H1 (cell line): ENCODE measurements around the gene SCN10A. TPM values are rescaled to one million over a fixed set of nuclear protein-coding genes. Genes with fewer than 3 reads are reported as not detected.
A peak's percentile ranks its signal among the peaks of the same experiment; 100 is the strongest.

Source experiments
- CTCF ChIA-PET: fragments of 300-600 bp; sonication (Branson Sonifier 250); formaldehyde crosslinking; loops from one replicate; lab custom pipeline; 2021; ENCODE audit not compliant: partially characterized antibody; lab: Charles Lee
- POLR2A ChIA-PET: fragments of 300-600 bp; sonication (Branson Sonifier 250); formaldehyde crosslinking; loops from one replicate; lab custom pipeline; 2021; ENCODE audit warnings: inconsistent platforms; ENCODE audit not compliant: partially characterized antibody; lab: Charles Lee
- DNase-seq, 2 experiments: peaks; one replicate each; pipeline versions ENCODE4 v3.0.0 to v3.0.0-alpha.2; 2010 to 2022; ENCODE audit warnings: low spot score in 2 of 2, low read depth in 1 of 2, mixed read lengths in 1 of 2
- FAIRE-seq: peaks from 2 replicates; lab custom pipeline; 2011; peaks lifted over from hg19 to GRCh38; lab: Jason Lieb, UNC
- H2AFZ ChIP-seq: 2 replicates; pipeline ENCODE4 v1.8.1; 2012; ENCODE audit warnings: low read length, inconsistent platforms
- H2AK5ac ChIP-seq: 2 replicates; pipeline ENCODE4 v1.6.1; 2013; ENCODE audit warnings: low read depth, low read length
- H2BK120ac ChIP-seq: replicated peaks from 2 replicates; pipeline ENCODE3; 2013; ENCODE audit warnings: low read depth, low read length, inconsistent platforms
- H2BK12ac ChIP-seq: 2 replicates; pipeline ENCODE4 v1.6.1; 2013; ENCODE audit warnings: low read depth, low read length
- H2BK15ac ChIP-seq: 2 replicates; pipeline ENCODE4 v1.6.1; 2013; ENCODE audit warnings: low read length
- H2BK20ac ChIP-seq: 2 replicates; pipeline ENCODE4 v1.6.1; 2013; ENCODE audit warnings: low read length
- H2BK5ac ChIP-seq: 2 replicates; pipeline ENCODE4 v1.6.1; 2013; ENCODE audit warnings: low read depth, low read length
- H3K14ac ChIP-seq: 2 replicates; pipeline ENCODE4 v1.6.1; 2013; ENCODE audit warnings: inconsistent platforms; ENCODE audit not compliant: insufficient read length
- H3K18ac ChIP-seq: 2 replicates; pipeline ENCODE4 v1.6.1; 2013; ENCODE audit warnings: low read length; ENCODE audit errors: extremely low read depth
- H3K23ac ChIP-seq: 2 replicates; pipeline ENCODE4 v1.6.1; 2013; ENCODE audit warnings: inconsistent platforms; ENCODE audit not compliant: insufficient read length
- H3K23me2 ChIP-seq: 2 replicates; pipeline ENCODE4 v1.6.1; 2013; ENCODE audit warnings: low read depth, low read length
- H3K27ac ChIP-seq: 2 replicates; pipeline ENCODE4 v1.6.1; 2011; ENCODE audit warnings: low read depth, low read length, inconsistent platforms
- H3K27me3 ChIP-seq, 4 experiments: replicated peaks in 1 of 4; 1 replicate in 1 of 4; 2 replicates in 3 of 4; pipeline versions ENCODE4 v1.6.1 to v1.8.1; 2011 to 2013; ENCODE audit warnings: low read length in 3 of 4, mild to moderate bottlenecking in 3 of 4, inconsistent platforms in 2 of 4, mixed read lengths in 2 of 4, moderate library complexity in 1 of 4; ENCODE audit not compliant: control insufficient read depth in 3 of 4, insufficient read depth in 3 of 4; ENCODE audit errors: extremely low read depth in 1 of 4
- H3K36me3 ChIP-seq, 4 experiments: 2 replicates each; pipeline versions ENCODE4 v1.6.1 to v1.8.1; 2011 to 2013; ENCODE audit warnings: mild to moderate bottlenecking in 4 of 4, low read length in 3 of 4, moderate library complexity in 2 of 4, control low read depth in 1 of 4, inconsistent platforms in 1 of 4; ENCODE audit not compliant: insufficient read depth in 4 of 4, control insufficient read depth in 2 of 4
- H3K4ac ChIP-seq: replicated peaks from 2 replicates; pipeline ENCODE3; 2013; ENCODE audit warnings: low read length, low read depth, mixed read lengths, inconsistent platforms; ENCODE audit not compliant: insufficient read length
- H3K4me1 ChIP-seq, 4 experiments: replicated peaks in 1 of 4; 1 replicate in 1 of 4; 2 replicates in 3 of 4; pipeline versions ENCODE4 v1.6.1 to v1.8.1; 2011 to 2013; ENCODE audit warnings: low read length in 3 of 4, inconsistent platforms in 2 of 4, mixed read lengths in 1 of 4; ENCODE audit not compliant: insufficient read depth in 4 of 4, control insufficient read depth in 3 of 4
- H3K4me2 ChIP-seq, 2 experiments: 2 replicates each; pipeline versions ENCODE4 v1.6.1 to v1.8.1; 2011 to 2013; ENCODE audit warnings: low read depth in 2 of 2, low read length in 2 of 2, control low read depth in 1 of 2, inconsistent platforms in 1 of 2, mild to moderate bottlenecking in 1 of 2; ENCODE audit not compliant: insufficient read depth in 1 of 2
- H3K4me3 ChIP-seq, 4 experiments: fragments of 200-600, 300-600 bp in 1 of 4; sonication (generic), shearing (Covaris generic), sonication (Bioruptor Twin) in 1 of 4; 2 replicates each; pipeline versions ENCODE4 v1.5.1 to v1.8.1; 2011 to 2016; ENCODE audit warnings: low read length in 4 of 4, low read depth in 3 of 4, control low read depth in 2 of 4, inconsistent platforms in 2 of 4, mild to moderate bottlenecking in 2 of 4, mixed read lengths in 1 of 4, moderate library complexity in 1 of 4; ENCODE audit not compliant: insufficient read depth in 2 of 4; ENCODE audit errors: extremely low read depth in 1 of 4
- H3K56ac ChIP-seq: replicated peaks from 2 replicates; pipeline ENCODE3; 2013; ENCODE audit warnings: low read depth, mild to moderate bottlenecking, mixed read lengths, low read length, inconsistent platforms; ENCODE audit not compliant: insufficient read length
- H3K79me1 ChIP-seq: 2 replicates; pipeline ENCODE4 v1.6.1; 2013; ENCODE audit warnings: low read depth, low read length, control low read depth
- H3K79me2 ChIP-seq, 2 experiments: 2 replicates each; pipeline versions ENCODE4 v1.6.1 to v1.8.1; 2012 to 2013; ENCODE audit warnings: low read length in 2 of 2, mild to moderate bottlenecking in 2 of 2, inconsistent platforms in 1 of 2; ENCODE audit not compliant: insufficient read depth in 2 of 2, control insufficient read depth in 1 of 2
- H3K9ac ChIP-seq, 4 experiments: replicated peaks in 1 of 4; 1 replicate in 1 of 4; 2 replicates in 3 of 4; pipeline versions ENCODE4 v1.6.1 to v1.8.1; 2011 to 2013; ENCODE audit warnings: low read depth in 3 of 4, low read length in 3 of 4, control low read depth in 2 of 4, mild to moderate bottlenecking in 2 of 4, moderate library complexity in 2 of 4, inconsistent platforms in 1 of 4; ENCODE audit errors: extremely low read depth in 1 of 4
- H3K9me3 ChIP-seq, 2 experiments: 2 replicates each; pipeline versions ENCODE4 v1.6.1 to v1.8.1; 2012 to 2013; ENCODE audit warnings: mild to moderate bottlenecking in 2 of 2, moderate library complexity in 2 of 2, control low read depth in 1 of 2, inconsistent platforms in 1 of 2, low read depth in 1 of 2, low read length in 1 of 2, mixed read lengths in 1 of 2; ENCODE audit not compliant: insufficient read depth in 2 of 2
- H4K20me1 ChIP-seq, 2 experiments: replicated peaks in 1 of 2; 2 replicates each; pipeline versions ENCODE3 to v1.8.1; 2011 to 2013; ENCODE audit warnings: inconsistent platforms in 2 of 2, low read length in 2 of 2, mild to moderate bottlenecking in 1 of 2; ENCODE audit not compliant: insufficient read depth in 2 of 2, control insufficient read depth in 1 of 2
- H4K5ac ChIP-seq: 2 replicates; pipeline ENCODE4 v1.6.1; 2013; ENCODE audit warnings: low read length, low read depth, mixed read lengths, inconsistent platforms; ENCODE audit not compliant: insufficient read length
- H4K8ac ChIP-seq: 2 replicates; pipeline ENCODE4 v1.8.0; 2013; ENCODE audit warnings: mild to moderate bottlenecking, moderate library complexity, low read length, inconsistent platforms; ENCODE audit not compliant: insufficient read depth; ENCODE audit errors: extremely low read depth
- H4K91ac ChIP-seq: replicated peaks from 2 replicates; pipeline ENCODE3; 2013; ENCODE audit warnings: low read length, mixed read lengths, inconsistent platforms; ENCODE audit not compliant: insufficient read length
- ASH2L ChIP-seq: fragments of 200-600, 300-600 bp; sonication (generic); IDR thresholded peaks from one replicate; pipeline ENCODE4 v1.7.1; 2017; ENCODE audit warnings: low read length
- BACH1 ChIP-seq: IDR thresholded peaks from 2 replicates; pipeline ENCODE4 v1.6.1; 2012; ENCODE audit warnings: low read length, improper control_type of control experiment
- CEBPB ChIP-seq: IDR thresholded peaks from 2 replicates; pipeline ENCODE4 v1.6.1; 2012; ENCODE audit warnings: low read depth, low read length
- CREB1 ChIP-seq: IDR thresholded peaks from 2 replicates; pipeline ENCODE4 v1.6.1; 2012; ENCODE audit warnings: inconsistent platforms
- E2F6 ChIP-seq: IDR thresholded peaks from 2 replicates; pipeline ENCODE4 v1.6.1; 2012; ENCODE audit warnings: inconsistent platforms
- KDM5A ChIP-seq: fragments of 200-600 bp; IDR thresholded peaks from 2 replicates; pipeline ENCODE4 v1.7.1; 2012; ENCODE audit warnings: mild to moderate bottlenecking, low read length, inconsistent platforms, mixed read lengths
- POLR2AphosphoS5 ChIP-seq: IDR thresholded peaks from 2 replicates; pipeline ENCODE4 v1.6.1; 2011; ENCODE audit warnings: low read depth, low read length
- RAD21 ChIP-seq, 2 experiments: IDR thresholded peaks in 1 of 2; conservative IDR thresholded peaks in 1 of 2; 2 replicates each; pipeline ENCODE4 v1.6.1; 2011; ENCODE audit warnings: low read depth in 2 of 2, low read length in 2 of 2, improper control_type of control experiment in 1 of 2, inconsistent platforms in 1 of 2, mild to moderate bottlenecking in 1 of 2, moderate library complexity in 1 of 2
- RNF2 ChIP-seq: fragments of 200-900, 300-1000 bp; sonication (generic); IDR thresholded peaks from 2 replicates; pipeline ENCODE4 v1.7.1; 2016; ENCODE audit warnings: borderline replicate concordance, low read depth, mild to moderate bottlenecking, antibody characterized with exemption, low read length; ENCODE audit not compliant: poor library complexity, severe bottlenecking; ENCODE audit errors: missing control alignments
- YY1 ChIP-seq: IDR thresholded peaks from 2 replicates; pipeline ENCODE4 v1.6.1; 2011; ENCODE audit warnings: low read depth, mild to moderate bottlenecking, low read length
- WGBS, 2 experiments: shearing (Covaris generic) in 1 of 2; methylation state at CpG; one replicate each; pipeline versions ENCODE4 v1.1.6 to v1.1.7; 2013 to 2015; ENCODE audit warnings: low lambda C conversion rate in 2 of 2, mixed read lengths in 2 of 2, inconsistent platforms in 1 of 2, low coverage in 1 of 2, missing lambda C conversion rate in 1 of 2; ENCODE audit not compliant: insufficient replicate concordance in 2 of 2, insufficient coverage in 1 of 2, insufficient read length in 1 of 2; ENCODE audit errors: extremely low coverage in 1 of 2, missing lambda C conversion rate in 1 of 2; 5-methylcytosine and 5-hydroxymethylcytosine counted together
- polyA plus RNA-seq, 7 experiments: library from polyadenylated mRNA; depleted of rRNA in 3 of 7; stranded (reverse) in 5 of 7; unstranded in 2 of 7; fragments of >200 nt in 5 of 7; fragments of 200-250 nt in 2 of 7; gene quantifications; 1 replicate in 5 of 7; 2 replicates in 1 of 7; 4 replicates in 1 of 7; pipeline versions ENCODE4 v1.2.1 to v1.2.3, GENCODE V29; 2011 to 2013; ENCODE audit warnings: missing spikeins in 2 of 7, mixed read lengths in 2 of 7
- total RNA-seq: library from RNA; stranded (reverse); fragmentation: NEBNext Ultra II Directional; extraction: Animal tissue kit (Norgen Biotek cat#: 25700); gene quantifications from 2 replicates; pipeline ENCODE4 v1.2.1, GENCODE V29; 2021
- TF ChIP-seq, protein P1 (sequence below): IDR thresholded peaks from 2 replicates; pipeline ENCODE4 v1.6.1; 2011; ENCODE audit warnings: low read depth, mild to moderate bottlenecking, low read length; ENCODE audit not compliant: insufficient read depth

SCN10A gene
- total and polyA plus RNA-seq, 2 of the 8 experiments (the other 6 are each of a cell fraction or from before 2014, with no cell fraction given) = not detected

GRCh38 chr3:38738630-38739395 lies 77.2 kb downstream of the SCN10A start:
- H4K8ac ChIP-seq = no peak overlapping the region; the same call in 1 of the 2 replicates
- H2BK120ac ChIP-seq = no peak overlapping the region
- H2BK12ac ChIP-seq = no peak overlapping the region
- H2AK5ac ChIP-seq = no peak overlapping the region
- CTCF ChIA-PET = interaction anchor here (0.6 to 5.5 kb wide), 53 partner anchors 12 to 976 kb away, joined by 3 to 80 read pairs (median 4); partner anchors contain the start of gene SCN10A
- H3K23me2 ChIP-seq = no peaks in the 10 kb centered on the region; the same call in 1 of the 2 replicates
- no peak overlapping the region for H3K23ac ChIP-seq
- H4K20me1 ChIP-seq = no peaks in the 10 kb centered on the region
- no peak overlapping the region for H4K91ac ChIP-seq
- no peak overlapping the region for H2BK5ac ChIP-seq
- no peak overlapping the region for H3K4me3 ChIP-seq
- peaks cover 0 to 3% (median 0%) of the 10 kb centered on the region in 4 experiments; a peak in 1 of 7 replicates for H3K4me1 ChIP-seq
- H2BK15ac ChIP-seq = no peak overlapping the region
- H2AFZ ChIP-seq = peak overlapping the region; percentile 37; the same call in 1 of the 2 replicates
- no peak overlapping the region for H3K9ac ChIP-seq
- no peak overlapping the region for H3K4ac ChIP-seq
- POLR2A ChIA-PET = interaction anchor here (1.2 kb wide), 1 partner anchor 9 kb away, joined by 4 read pairs; no protein-coding TSS in a partner anchor
- H3K4me2 ChIP-seq = no peak overlapping the region
- no peak overlapping the region for H3K56ac ChIP-seq
- no peak overlapping the region for H3K18ac ChIP-seq
- FAIRE-seq = peak; percentile 97
- no peak overlapping the region for H4K5ac ChIP-seq
- no peaks in the 10 kb centered on the region for H3K36me3 ChIP-seq
- no peaks in the 10 kb centered on the region for H3K27me3 ChIP-seq
- 56% methylated on average over 13 of the region's 13 CpGs; no CpG with 5 or more reads in 1 of the 2 experiments for WGBS, 2 experiments
- H2BK20ac ChIP-seq = no peak overlapping the region
- no peak overlapping the region for H3K27ac ChIP-seq
- H3K79me1 ChIP-seq = no peaks in the 10 kb centered on the region
- no peak overlapping the region for H3K14ac ChIP-seq
- no peaks in the 10 kb centered on the region for H3K79me2 ChIP-seq
- DNase-seq = peak; percentile 68 to 94
- H3K9me3 ChIP-seq = no peaks in the 10 kb centered on the region
- TF ChIP-seq BACH1 = no peak
- TF ChIP-seq CREB1 = no peak
- TF ChIP-seq ASH2L = no peak
- TF ChIP-seq CEBPB = no peak
- TF ChIP-seq, protein P1, sequence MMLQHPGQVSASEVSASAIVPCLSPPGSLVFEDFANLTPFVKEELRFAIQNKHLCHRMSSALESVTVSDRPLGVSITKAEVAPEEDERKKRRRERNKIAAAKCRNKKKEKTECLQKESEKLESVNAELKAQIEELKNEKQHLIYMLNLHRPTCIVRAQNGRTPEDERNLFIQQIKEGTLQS = no peak
- TF ChIP-seq KDM5A = no peak
- TF ChIP-seq RNF2 = no peak
- TF ChIP-seq POLR2AphosphoS5 = no peak
- TF ChIP-seq E2F6 = 0 out of 2 replicates have a peak, but pooled peaks have one; percentile 12
- peak; percentile 68 for TF ChIP-seq YY1
- peak; percentile 88 to 93 for TF ChIP-seq RAD21 (IDR thresholded peaks at IDR 0.05 in 1 of 2, conservative IDR thresholded peaks at IDR 0.05 in 1 of 2; ENCODE audit: low read depth in 2 of 2, low read length in 2 of 2)
